Glutamatergic neuron (in vitro differentiated cells): ENCODE measurements around the gene NIM1K. TPM values are rescaled to one million over a fixed set of nuclear protein-coding genes. Genes with fewer than 3 reads are reported as not detected.
A peak's percentile ranks its signal among the peaks of the same experiment; 100 is the strongest.

Experiments used
- DNase-seq: peaks from one replicate; pipeline ENCODE4 v3.0.0; 2022
- H3K27ac Mint-ChIP-seq: one replicate; pipeline ENCODE4 v1.8.0; 2020; ENCODE audit warnings: mild to moderate bottlenecking, mixed read lengths, inconsistent platforms; ENCODE audit not compliant: unreplicated experiment
- H3K27me3 Mint-ChIP-seq: one replicate; pipeline ENCODE4 v1.8.0; 2020; ENCODE audit warnings: mild to moderate bottlenecking, moderate library complexity, mixed read lengths, inconsistent platforms; ENCODE audit not compliant: unreplicated experiment
- H3K36me3 Mint-ChIP-seq: one replicate; pipeline ENCODE4 v1.8.0; 2020; ENCODE audit warnings: mild to moderate bottlenecking, mixed read lengths, inconsistent platforms; ENCODE audit not compliant: unreplicated experiment
- H3K4me1 Mint-ChIP-seq: one replicate; pipeline ENCODE4 v1.8.0; 2020; ENCODE audit warnings: mild to moderate bottlenecking, low read depth, mixed read lengths, inconsistent platforms; ENCODE audit not compliant: unreplicated experiment
- H3K4me3 Mint-ChIP-seq: one replicate; pipeline ENCODE4 v1.8.0; 2020; ENCODE audit warnings: mild to moderate bottlenecking, mixed read lengths, inconsistent platforms; ENCODE audit not compliant: unreplicated experiment
- H3K9me3 Mint-ChIP-seq: one replicate; pipeline ENCODE4 v1.8.0; 2020; ENCODE audit warnings: mild to moderate bottlenecking, moderate library complexity, mixed read lengths, inconsistent platforms; ENCODE audit not compliant: unreplicated experiment
- total RNA-seq: library from RNA; stranded (reverse); fragmentation: NEBNext Ultra II Directional; extraction: Animal tissue kit (Norgen Biotek cat#: 25700); gene quantifications from one replicate; pipeline ENCODE4 v1.2.1, GENCODE V29; 2021; ENCODE audit not compliant: unreplicated experiment
- TF ChIP-seq, protein P1 (sequence below): fragments of 200-600 bp; sonication (generic); IDR thresholded peaks from one replicate; pipeline ENCODE4 v1.5.0; 2021; ENCODE audit not compliant: partially characterized antibody, unreplicated experiment

Gene NIM1K
- total RNA-seq, 1 donor from 2014 or later, result 10.5 TPM

DNA sequence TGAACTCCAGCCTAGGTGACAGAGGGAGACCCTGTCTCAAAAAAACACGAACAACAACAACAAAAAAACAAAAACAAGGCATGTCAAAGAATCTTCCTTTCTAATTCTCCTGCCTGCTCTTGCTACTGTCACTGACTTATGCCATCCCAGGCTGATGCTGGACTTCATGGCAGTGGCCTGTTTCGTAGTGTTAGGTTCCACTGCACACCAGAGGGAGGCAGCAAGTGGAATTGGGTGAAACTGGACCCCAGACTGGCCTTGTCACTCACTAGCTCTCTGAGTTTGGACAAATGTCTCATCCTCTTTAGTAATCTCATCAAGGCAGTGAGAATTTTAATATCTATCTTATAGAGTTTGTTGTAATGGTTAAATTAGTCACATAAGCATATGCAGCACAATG, 12.9 kb downstream of the NIM1K start:
- H3K36me3 Mint-ChIP-seq, result no peaks in the 10 kb centered on the region
- peaks cover 2% of the 10 kb centered on the region for H3K9me3 Mint-ChIP-seq
- H3K4me3 Mint-ChIP-seq, result no peak overlapping the region
- DNase-seq, result no peak
- peaks cover 2% of the 10 kb centered on the region for H3K27me3 Mint-ChIP-seq
- TF ChIP-seq, protein P1, sequence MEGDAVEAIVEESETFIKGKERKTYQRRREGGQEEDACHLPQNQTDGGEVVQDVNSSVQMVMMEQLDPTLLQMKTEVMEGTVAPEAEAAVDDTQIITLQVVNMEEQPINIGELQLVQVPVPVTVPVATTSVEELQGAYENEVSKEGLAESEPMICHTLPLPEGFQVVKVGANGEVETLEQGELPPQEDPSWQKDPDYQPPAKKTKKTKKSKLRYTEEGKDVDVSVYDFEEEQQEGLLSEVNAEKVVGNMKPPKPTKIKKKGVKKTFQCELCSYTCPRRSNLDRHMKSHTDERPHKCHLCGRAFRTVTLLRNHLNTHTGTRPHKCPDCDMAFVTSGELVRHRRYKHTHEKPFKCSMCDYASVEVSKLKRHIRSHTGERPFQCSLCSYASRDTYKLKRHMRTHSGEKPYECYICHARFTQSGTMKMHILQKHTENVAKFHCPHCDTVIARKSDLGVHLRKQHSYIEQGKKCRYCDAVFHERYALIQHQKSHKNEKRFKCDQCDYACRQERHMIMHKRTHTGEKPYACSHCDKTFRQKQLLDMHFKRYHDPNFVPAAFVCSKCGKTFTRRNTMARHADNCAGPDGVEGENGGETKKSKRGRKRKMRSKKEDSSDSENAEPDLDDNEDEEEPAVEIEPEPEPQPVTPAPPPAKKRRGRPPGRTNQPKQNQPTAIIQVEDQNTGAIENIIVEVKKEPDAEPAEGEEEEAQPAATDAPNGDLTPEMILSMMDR, result no peak
- H3K4me1 Mint-ChIP-seq, result peaks cover 20% of the 10 kb centered on the region
- no peak overlapping the region for H3K27ac Mint-ChIP-seq

DNA sequence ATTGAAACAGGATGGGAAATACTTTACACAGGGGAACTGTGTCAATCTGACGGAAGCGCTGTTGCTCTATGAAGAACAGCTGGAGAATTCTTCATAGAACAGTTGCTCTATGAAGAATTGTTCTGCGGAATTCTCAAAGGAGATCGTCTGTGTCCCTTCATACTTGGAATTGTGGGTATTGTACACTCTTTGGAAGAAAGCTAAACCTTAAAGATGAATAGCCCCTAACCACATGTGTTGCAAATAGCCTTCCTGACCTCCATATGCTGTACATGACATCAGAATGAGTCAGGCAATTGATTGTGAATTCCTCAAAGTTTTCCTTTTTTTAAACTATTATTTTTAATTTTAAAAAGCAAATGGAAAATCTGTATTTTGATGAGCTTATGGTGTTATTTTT, 15.6 kb downstream of the NIM1K start:
- Mint-ChIP-seq H3K36me3 (no peaks in the 10 kb centered on the region), H3K27ac (peak overlapping the region; percentile 44), H3K27me3 (peaks cover 2% of the 10 kb centered on the region), H3K4me1 (peaks cover 23% of the 10 kb centered on the region), H3K9me3 (peaks cover 2% of the 10 kb centered on the region), H3K4me3 (no peak overlapping the region)
- TF ChIP-seq, protein P1, result no peak
- no peak for DNase-seq

- H3K9me3 Mint-ChIP-seq, result peaks cover 2% of the 10 kb centered on the region
- DNase-seq, result no peak
- H3K36me3 Mint-ChIP-seq, result no peaks in the 10 kb centered on the region
- H3K27ac Mint-ChIP-seq, result no peak overlapping the region
- peaks cover 26% of the 10 kb centered on the region for H3K4me1 Mint-ChIP-seq
- no peaks in the 10 kb centered on the region for H3K27me3 Mint-ChIP-seq
- TF ChIP-seq, protein P1, result no peak
- H3K4me3 Mint-ChIP-seq, result peak overlapping the region; percentile 14
Observed at GRCh38 chr5:43208658-43209057, 16.6 kb downstream of the NIM1K start.

DNA sequence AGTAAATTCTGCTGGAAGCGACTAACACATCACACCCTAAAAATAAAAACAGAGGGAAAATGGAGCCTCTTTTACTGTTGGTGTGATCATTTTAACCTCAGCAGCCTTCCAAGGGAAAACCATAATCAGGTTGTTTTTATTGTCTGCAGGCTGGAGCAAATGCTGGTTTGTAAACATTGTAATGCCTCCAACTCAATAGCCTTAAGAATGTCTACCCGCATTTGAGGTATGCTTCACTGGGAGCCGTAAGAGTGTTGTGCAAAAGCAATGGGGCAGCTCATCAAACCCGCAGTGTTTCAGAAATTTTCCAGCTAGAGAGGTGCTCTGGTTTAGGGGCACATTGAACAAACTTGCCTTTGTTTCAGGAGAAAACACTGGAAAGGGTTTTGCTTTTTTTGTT, 17.0 kb downstream of the NIM1K start:
- no peak overlapping the region for H3K27ac Mint-ChIP-seq
- H3K4me1 Mint-ChIP-seq, result peaks cover 28% of the 10 kb centered on the region
- H3K36me3 Mint-ChIP-seq, result no peaks in the 10 kb centered on the region
- DNase-seq, result no peak
- TF ChIP-seq, protein P1, result no peak
- peaks cover 2% of the 10 kb centered on the region for H3K27me3 Mint-ChIP-seq
- H3K9me3 Mint-ChIP-seq, result peaks cover 2% of the 10 kb centered on the region
- H3K4me3 Mint-ChIP-seq, result no peak overlapping the region

GRCh38 chr5:43209833-43210232, 17.8 kb downstream of the NIM1K start:
- H3K4me3 Mint-ChIP-seq, result no peak overlapping the region
- peaks cover 31% of the 10 kb centered on the region for H3K4me1 Mint-ChIP-seq
- peaks cover 2% of the 10 kb centered on the region for H3K9me3 Mint-ChIP-seq
- TF ChIP-seq, protein P1, result no peak
- no peaks in the 10 kb centered on the region for H3K36me3 Mint-ChIP-seq
- no peak for DNase-seq
- H3K27ac Mint-ChIP-seq, result no peak overlapping the region
- H3K27me3 Mint-ChIP-seq, result peaks cover 3% of the 10 kb centered on the region
